ENCODE data around the gene GRM1.
"Not testable (repeated sequence)": the region's sequence is repeated elsewhere in the genome, so short reads cannot be mapped to it uniquely, and the experiment has no call there.

Gene GRM1

GRCh38 chr6:146190581-146190980 lies 161.7 kb downstream of the GRM1 start:
- no peak for DNase-seq (ENCODE audit: low read depth in 2 of 3, low spot score in 1 of 3)

- DNase-seq (ENCODE audit: low read depth in 2 of 3, low spot score in 1 of 3): no peak
These were observed 162.3 kb downstream of the GRM1 start for GRCh38 chr6:146191166-146191565.

- DNase-seq (ENCODE audit: low read depth in 2 of 3, low spot score in 1 of 3): no peak
These were observed 162.8 kb downstream of the GRM1 start for GRCh38 chr6:146191612-146192011.

- DNase-seq (ENCODE audit: low read depth in 2 of 3, low spot score in 1 of 3): no peak
These were observed 165.6 kb downstream of the GRM1 start for GRCh38 chr6:146194434-146194833.

- DNase-seq (ENCODE audit: low read depth in 2 of 3, low spot score in 1 of 3): no peak
These were observed 171.3 kb downstream of the GRM1 start for GRCh38 chr6:146200176-146200575.

GRCh38 chr6:146202570-146202969 lies 173.7 kb downstream of the GRM1 start:
- DNase-seq (ENCODE audit: low read depth in 2 of 3, low spot score in 1 of 3): no peak

GRCh38 chr6:146209942-146210341 lies 181.1 kb downstream of the GRM1 start:
- DNase-seq (ENCODE audit: low read depth in 2 of 3, low spot score in 1 of 3): no peak

- DNase-seq (ENCODE audit: low read depth in 2 of 3, low spot score in 1 of 3): no peak
These were observed 181.7 kb downstream of the GRM1 start for GRCh38 chr6:146210406-146211083.

GRCh38 chr6:146211646-146212045 lies 182.8 kb downstream of the GRM1 start:
- no peak for DNase-seq (ENCODE audit: low read depth in 2 of 3, low spot score in 1 of 3)

GRCh38 chr6:146212781-146213180 lies 183.9 kb downstream of the GRM1 start:
- DNase-seq (ENCODE audit: low read depth in 2 of 3, low spot score in 1 of 3): no peak

GRCh38 chr6:146219101-146219500 lies 190.2 kb downstream of the GRM1 start:
- no peak for DNase-seq (ENCODE audit: low read depth in 2 of 3, low spot score in 1 of 3)

- DNase-seq (ENCODE audit: low read depth in 2 of 3, low spot score in 1 of 3): no peak
These were observed 195.6 kb downstream of the GRM1 start for GRCh38 chr6:146224449-146224848.

- DNase-seq (ENCODE audit: low read depth in 2 of 3, low spot score in 1 of 3): no peak
These were observed 196.1 kb downstream of the GRM1 start for GRCh38 chr6:146224988-146225387.

GRCh38 chr6:146240322-146240721 lies 211.5 kb downstream of the GRM1 start:
- no peak for DNase-seq (ENCODE audit: low read depth in 2 of 3, low spot score in 1 of 3)

GRCh38 chr6:146240807-146241206 lies 211.9 kb downstream of the GRM1 start:
- DNase-seq (ENCODE audit: low read depth in 2 of 3, low spot score in 1 of 3): no peak

- DNase-seq (ENCODE audit: low read depth in 2 of 3, low spot score in 1 of 3): not testable (repeated sequence)
These were observed 214.8 kb downstream of the GRM1 start for GRCh38 chr6:146243646-146244045.

GRCh38 chr6:146244630-146245143 lies 215.8 kb downstream of the GRM1 start:
- no peak for DNase-seq (ENCODE audit: low read depth in 2 of 3, low spot score in 1 of 3)

GRCh38 chr6:146246028-146246427 lies 217.2 kb downstream of the GRM1 start:
- DNase-seq (ENCODE audit: low read depth in 2 of 3, low spot score in 1 of 3): no peak

- DNase-seq (ENCODE audit: low read depth in 2 of 3, low spot score in 1 of 3): no peak
These were observed 224.8 kb downstream of the GRM1 start for GRCh38 chr6:146253691-146254090.

GRCh38 chr6:146258206-146258605 lies 229.3 kb downstream of the GRM1 start:
- no peak for DNase-seq (ENCODE audit: low read depth in 2 of 3, low spot score in 1 of 3)

- no peak for DNase-seq (ENCODE audit: low read depth in 2 of 3, low spot score in 1 of 3)
These were observed 232.0 kb downstream of the GRM1 start for GRCh38 chr6:146260886-146261285.

GRCh38 chr6:146265056-146265455 lies 236.2 kb downstream of the GRM1 start:
- no peak for DNase-seq (ENCODE audit: low read depth in 2 of 3, low spot score in 1 of 3)

GRCh38 chr6:146267447-146267846 lies 238.6 kb downstream of the GRM1 start:
- DNase-seq (ENCODE audit: low read depth in 2 of 3, low spot score in 1 of 3): no peak
